Upper lobe of left lung (tissue), 6 donors: ENCODE data around the gene SWAP70. TPM values are rescaled to one million over a fixed set of nuclear protein-coding genes. Genes with fewer than 3 reads are reported as not detected.

ENCODE experiments used
- ATAC-seq, 2 donors: fragments of 200-7000 bp; cut with Tn5 transposase; one replicate each; pipeline ENCODE4 v1.9.1; 2022; ENCODE audit warnings: mild to moderate bottlenecking in 2 of 2, moderate library complexity in 2 of 2; ENCODE audit not compliant: low FRiP score in 2 of 2
- DNase-seq, 2 donors: peaks; one replicate each; pipeline ENCODE4 v3.0.0-alpha.2; 2019 to 2020
- H3K27ac ChIP-seq, 4 donors: fragments of 200-600 bp; sonication (generic); one replicate each; pipeline ENCODE4 v1.5.1; 2016 to 2019
- H3K27me3 ChIP-seq, 4 donors: fragments of 200-600 bp; sonication (generic); one replicate each; pipeline ENCODE4 v1.5.1; 2017 to 2019
- H3K36me3 ChIP-seq, 4 donors: fragments of 200-600 bp; sonication (generic); one replicate each; pipeline ENCODE4 v1.5.1; 2016 to 2019
- H3K4me1 ChIP-seq, 4 donors: fragments of 200-600 bp; sonication (generic); one replicate each; pipeline ENCODE4 v1.5.1; 2018 to 2019
- H3K4me3 ChIP-seq, 4 donors: fragments of 200-600 bp; sonication (generic); one replicate each; pipeline ENCODE4 v1.5.1; 2017 to 2019; ENCODE audit warnings: mild to moderate bottlenecking in 2 of 4, moderate library complexity in 1 of 4
- H3K9me3 ChIP-seq, 4 donors: fragments of 200-600 bp; sonication (generic); one replicate each; pipeline ENCODE4 v1.5.1; 2018 to 2019
- CTCF ChIP-seq, 6 experiments: fragments of 450-650 bp in 4 of 6; fragments of 200-600 bp in 2 of 6; sonication (generic) in 2 of 6; IDR thresholded peaks; one replicate each; pipeline ENCODE4 v1.5.1; 2016 to 2019; ENCODE audit warnings: antibody characterized with exemption in 6 of 6
- EP300 ChIP-seq, 4 donors: sonication (generic); formaldehyde crosslinking; IDR thresholded peaks; one replicate each; pipeline ENCODE4 v1.5.1; 2017; ENCODE audit warnings: antibody characterized with exemption in 4 of 4, control low read depth in 2 of 4
- POLR2A ChIP-seq, 4 donors: fragments of 450-650 bp; IDR thresholded peaks; one replicate each; pipeline ENCODE4 v1.5.1; 2016 to 2017; ENCODE audit warnings: antibody characterized with exemption in 4 of 4, mild to moderate bottlenecking in 2 of 4
- POLR2AphosphoS5 ChIP-seq, 2 donors: sonication (generic); formaldehyde crosslinking; IDR thresholded peaks; one replicate each; pipeline ENCODE4 v1.5.1; 2017; ENCODE audit warnings: antibody characterized with exemption in 2 of 2
- WGBS, 2 donors: methylation state at CpG; one replicate each; pipeline ENCODE4 v1.1.5; 2017 to 2018; 5-methylcytosine and 5-hydroxymethylcytosine counted together
- total RNA-seq, 6 donors: library from RNA; depleted of rRNA in 4 of 6; stranded (reverse); fragments of >200 nt in 4 of 6; gene quantifications; one replicate each; pipeline versions ENCODE4 v1.1.0 to v1.2.1, GENCODE V29; 2016 to 2021
- donor health status: DM: no; HTN: no; CAD: no; lungs with moderate emphysema.
- donor health status: DM: no; HTN: yes; CAD: no; lungs with severe emphysema.

The SWAP70 gene
- total RNA-seq, 6 donors from 2014 or later, result 31.4 to 80.4 (median 50.2) TPM

DNA sequence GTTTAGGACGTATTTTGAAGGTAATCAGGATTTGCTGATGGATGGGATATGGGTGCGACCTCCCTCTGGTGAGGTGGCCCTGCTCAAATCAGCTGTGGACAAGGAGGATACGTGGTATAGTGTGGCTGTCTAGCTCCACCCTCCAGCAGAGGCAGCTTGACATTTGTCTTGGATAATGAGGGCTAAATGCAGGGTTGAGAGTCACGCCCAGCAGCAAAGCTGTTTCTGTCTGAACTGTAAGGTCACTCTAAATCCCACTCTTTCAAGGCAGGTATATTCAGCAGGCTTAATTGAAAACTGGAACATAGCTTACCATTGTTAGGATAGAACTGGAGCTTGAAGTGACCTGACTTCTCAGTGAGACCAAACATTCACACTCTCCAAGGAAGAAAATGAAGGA lies 98.7 kb downstream of the SWAP70 start:
- H3K9me3 ChIP-seq, result no peaks in the 10 kb centered on the region
- DNase-seq (no peak), ATAC-seq (no peak)
- peaks cover 15 to 27% (median 19%) of the 10 kb centered on the region in 4 donors for H3K4me1 ChIP-seq
- 83 to 93% methylated on average over 4 of the region's 4 CpGs for WGBS, 2 donors
- no peak overlapping the region for H3K27ac ChIP-seq
- TF ChIP-seq POLR2A (IDR thresholded peaks at IDR 0.05), result no peak
- no peak for TF ChIP-seq POLR2AphosphoS5 (IDR thresholded peaks at IDR 0.05)
- no peak for TF ChIP-seq EP300 (IDR thresholded peaks at IDR 0.05)
- TF ChIP-seq CTCF (IDR thresholded peaks at IDR 0.05), result no peak
- H3K36me3 ChIP-seq, result no peaks in the 10 kb centered on the region
- no peak overlapping the region for H3K4me3 ChIP-seq
- H3K27me3 ChIP-seq, result no peaks in the 10 kb centered on the region

GRCh38 chr11:9763301-9763700 lies 99.4 kb downstream of the SWAP70 start:
- 85 to 90% methylated on average over 1 of the region's 1 CpG for WGBS, 2 donors
- Histone ChIP-seq H3K27ac (no peak overlapping the region), H3K27me3 (no peaks in the 10 kb centered on the region), H3K36me3 (no peaks in the 10 kb centered on the region), H3K4me3 (no peak overlapping the region), H3K4me1 (peaks cover 11 to 22% (median 18%) of the 10 kb centered on the region in 4 donors), H3K9me3 (no peaks in the 10 kb centered on the region)
- ATAC-seq (no peak), DNase-seq (no peak)
- TF ChIP-seq EP300 (IDR thresholded peaks at IDR 0.05), result no peak
- TF ChIP-seq POLR2AphosphoS5 (IDR thresholded peaks at IDR 0.05), result no peak
- no peak for TF ChIP-seq POLR2A (IDR thresholded peaks at IDR 0.05)
- TF ChIP-seq CTCF (IDR thresholded peaks at IDR 0.05), result no peak

GRCh38 chr11:9765320-9766101 lies 101.6 kb downstream of the SWAP70 start:
- 74 to 77% methylated on average over 2 to 5 of the region's 5 CpGs for WGBS, 2 donors
- DNase-seq (no peak), ATAC-seq (peak; percentile 34 to 35)
- Histone ChIP-seq H3K36me3 (no peaks in the 10 kb centered on the region), H3K27me3 (no peaks in the 10 kb centered on the region), H3K27ac (peak overlapping the region; percentile 13 to 63 (median 50)), H3K9me3 (no peaks in the 10 kb centered on the region), H3K4me1 (peaks cover 0 to 6% (median 2%) of the 10 kb centered on the region in 4 donors), H3K4me3 (no peak overlapping the region)
- TF ChIP-seq POLR2AphosphoS5 (IDR thresholded peaks at IDR 0.05) (peak in 1 of 2 donors; percentile 45), POLR2A (IDR thresholded peaks at IDR 0.05) (no peak)

- 74 to 95% methylated on average over 4 of the region's 4 CpGs for WGBS, 2 donors
- Histone ChIP-seq H3K27me3 (no peaks in the 10 kb centered on the region), H3K4me3 (no peak overlapping the region), H3K27ac (no peak overlapping the region), H3K4me1 (peaks cover 0 to 6% (median 0%) of the 10 kb centered on the region in 4 donors), H3K36me3 (no peaks in the 10 kb centered on the region), H3K9me3 (no peaks in the 10 kb centered on the region)
- DNase-seq (no peak), ATAC-seq (no peak)
- no peak for TF ChIP-seq POLR2AphosphoS5 (IDR thresholded peaks at IDR 0.05)
- no peak for TF ChIP-seq POLR2A (IDR thresholded peaks at IDR 0.05)
- TF ChIP-seq EP300 (IDR thresholded peaks at IDR 0.05), result no peak
- no peak for TF ChIP-seq CTCF (IDR thresholded peaks at IDR 0.05)
These were observed 105.7 kb downstream of the SWAP70 start for GRCh38 chr11:9769621-9770020.

DNA sequence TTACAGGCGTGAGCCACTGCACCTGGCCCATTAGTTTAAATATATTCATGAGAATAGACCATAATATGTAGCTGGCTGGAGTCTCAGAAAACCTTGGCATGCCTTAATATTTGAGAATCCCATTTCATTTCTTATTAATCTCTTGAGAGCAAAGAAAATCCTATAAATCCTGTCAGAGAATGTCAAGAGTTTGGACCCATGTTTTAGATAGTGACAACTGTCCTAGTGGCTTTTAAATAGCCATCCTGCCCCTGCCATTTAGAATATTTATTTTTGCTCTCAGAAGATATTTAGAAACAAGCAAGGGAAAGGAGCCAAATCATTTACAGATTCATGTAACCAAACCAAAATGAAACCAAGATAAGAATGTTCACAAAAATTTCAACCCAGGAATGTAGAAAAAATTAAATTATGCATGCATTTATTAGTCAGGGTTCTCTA lies 107.2 kb downstream of the SWAP70 start:
- Histone ChIP-seq H3K27ac (no peak overlapping the region), H3K36me3 (peaks cover 0 to 3% (median 0%) of the 10 kb centered on the region in 4 donors), H3K4me3 (no peak overlapping the region), H3K4me1 (peaks cover 0 to 3% (median 1%) of the 10 kb centered on the region in 4 donors), H3K27me3 (no peaks in the 10 kb centered on the region), H3K9me3 (no peaks in the 10 kb centered on the region)
- DNase-seq, result no peak
- ATAC-seq, result no peak
- 83 to 85% methylated on average over 1 of the region's 1 CpG for WGBS, 2 donors
- no peak for TF ChIP-seq EP300 (IDR thresholded peaks at IDR 0.05)
- no peak for TF ChIP-seq POLR2A (IDR thresholded peaks at IDR 0.05)
- no peak for TF ChIP-seq POLR2AphosphoS5 (IDR thresholded peaks at IDR 0.05)
- no peak for TF ChIP-seq CTCF (IDR thresholded peaks at IDR 0.05)
